Measurements from ENCODE around the gene ATP1A1. TPM values are rescaled to one million over a fixed set of nuclear protein-coding genes. Genes with fewer than 3 reads are reported as not detected.

Gene ATP1A1
- total and polyA plus RNA-seq, 2 donors (not counting 3 experiments of a cell fraction or from before 2014, with no cell fraction given), result 263 to 325 TPM

DNA sequence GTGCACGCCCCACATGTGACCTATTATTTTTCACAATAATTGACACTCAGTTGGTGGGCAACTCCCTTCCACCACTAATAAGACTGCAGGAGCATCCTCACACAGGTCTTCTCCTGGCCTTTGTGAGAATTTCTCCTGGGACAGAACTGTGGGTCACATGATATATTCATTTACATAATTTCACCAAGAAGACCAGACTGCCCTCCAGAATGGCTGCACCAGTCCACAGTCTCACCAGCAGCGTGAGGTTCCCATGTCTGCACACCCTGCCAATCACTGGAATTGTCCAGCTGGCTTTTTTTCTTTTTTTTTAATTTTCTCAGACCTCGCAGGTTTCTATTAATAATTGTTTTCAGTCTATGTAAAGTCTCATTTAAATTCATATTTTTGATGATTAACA is 41.3 kb downstream of the ATP1A1 start:
- H3K79me2 ChIP-seq (ENCODE audit: control insufficient read depth, insufficient read depth, low read length), result no peaks in the 10 kb centered on the region
- POLR2A ChIA-PET, result no interaction called here
- DNase-seq (ENCODE audit: low read depth, low spot score) (no peak), FAIRE-seq (no peak)
- intact Hi-C loops (cut with micrococcal nuclease) (no loop called here), dilution Hi-C loops (cut with MboI; ENCODE audit: extremely low pct_ligation_motif_present, low sequenced_read_pairs) (no loop called here)
- H3K4me3 ChIP-seq (replicated peaks in 1 of 3; ENCODE audit: insufficient read depth in 1 of 3, low read depth in 1 of 3, low read length in 3 of 3), result no peak overlapping the region
- no peak overlapping the region for H2AFZ ChIP-seq (ENCODE audit: low read depth, low read length)
- no peak overlapping the region for H3K9ac ChIP-seq (replicated peaks; ENCODE audit: extremely low read depth, insufficient read depth, low read length)
- no peaks in the 10 kb centered on the region for H3K36me3 ChIP-seq (ENCODE audit: control insufficient read depth in 2 of 2, extremely low read depth in 1 of 2, insufficient read depth in 2 of 2, low read length in 2 of 2)
- no TSS peak for BruUV-seq (replicated peaks)
- no peak overlapping the region for H3K27ac ChIP-seq (ENCODE audit: insufficient read depth, low read depth, low read length)
- peaks cover 11% of the 10 kb centered on the region for H3K4me1 ChIP-seq (ENCODE audit: control insufficient read depth, extremely low read depth, insufficient read depth, low read length)
- H3K27me3 ChIP-seq (ENCODE audit: control insufficient read depth in 2 of 2, insufficient read depth in 2 of 2, low read length in 2 of 2), result no peaks in the 10 kb centered on the region
- H3K4me2 ChIP-seq (ENCODE audit: insufficient read depth, low read length), result no peak overlapping the region
- H3K9me3 ChIP-seq (replicated peaks; ENCODE audit: control insufficient read depth, insufficient read depth, low read length), result no peaks in the 10 kb centered on the region
- no peaks in the 10 kb centered on the region for H3K9me1 ChIP-seq (replicated peaks; ENCODE audit: control insufficient read depth, extremely low read depth, insufficient read depth, low read length)
- H4K20me1 ChIP-seq (replicated peaks; ENCODE audit: control insufficient read depth, extremely low read depth, insufficient read depth, low read length), result no peaks in the 10 kb centered on the region
- CTCF ChIA-PET, result interaction anchor here (7.5 kb wide), 1 partner anchor 71 kb away, joined by 65 read pairs; no protein-coding TSS in a partner anchor
- TF ChIP-seq, protein P1, sequence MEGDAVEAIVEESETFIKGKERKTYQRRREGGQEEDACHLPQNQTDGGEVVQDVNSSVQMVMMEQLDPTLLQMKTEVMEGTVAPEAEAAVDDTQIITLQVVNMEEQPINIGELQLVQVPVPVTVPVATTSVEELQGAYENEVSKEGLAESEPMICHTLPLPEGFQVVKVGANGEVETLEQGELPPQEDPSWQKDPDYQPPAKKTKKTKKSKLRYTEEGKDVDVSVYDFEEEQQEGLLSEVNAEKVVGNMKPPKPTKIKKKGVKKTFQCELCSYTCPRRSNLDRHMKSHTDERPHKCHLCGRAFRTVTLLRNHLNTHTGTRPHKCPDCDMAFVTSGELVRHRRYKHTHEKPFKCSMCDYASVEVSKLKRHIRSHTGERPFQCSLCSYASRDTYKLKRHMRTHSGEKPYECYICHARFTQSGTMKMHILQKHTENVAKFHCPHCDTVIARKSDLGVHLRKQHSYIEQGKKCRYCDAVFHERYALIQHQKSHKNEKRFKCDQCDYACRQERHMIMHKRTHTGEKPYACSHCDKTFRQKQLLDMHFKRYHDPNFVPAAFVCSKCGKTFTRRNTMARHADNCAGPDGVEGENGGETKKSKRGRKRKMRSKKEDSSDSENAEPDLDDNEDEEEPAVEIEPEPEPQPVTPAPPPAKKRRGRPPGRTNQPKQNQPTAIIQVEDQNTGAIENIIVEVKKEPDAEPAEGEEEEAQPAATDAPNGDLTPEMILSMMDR (IDR thresholded peaks at IDR 0.05; ENCODE audit: extremely low read depth in 1 of 2, insufficient read depth in 1 of 2, low read depth in 1 of 2, low read length in 2 of 2), result no peak
- no peak for TF ChIP-seq EZH2 (IDR thresholded peaks at IDR 0.05; ENCODE audit: borderline replicate concordance, low read depth, low read length, severe bottlenecking)
- TF ChIP-seq, protein P2, sequence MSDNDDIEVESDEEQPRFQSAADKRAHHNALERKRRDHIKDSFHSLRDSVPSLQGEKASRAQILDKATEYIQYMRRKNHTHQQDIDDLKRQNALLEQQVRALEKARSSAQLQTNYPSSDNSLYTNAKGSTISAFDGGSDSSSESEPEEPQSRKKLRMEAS (IDR thresholded peaks at IDR 0.05; ENCODE audit: insufficient read depth, insufficient read length), result no peak
- no peak for TF ChIP-seq FOS (IDR thresholded peaks at IDR 0.05; ENCODE audit: borderline replicate concordance, insufficient read depth, low read length)
- no peak for TF ChIP-seq POLR2AphosphoS5 (IDR thresholded peaks at IDR 0.05; ENCODE audit: insufficient read depth, low read depth, low read length)
- TF ChIP-seq POLR2A (IDR thresholded peaks at IDR 0.05; ENCODE audit: low read depth, low read length), result no peak
- no peak for TF ChIP-seq GATA2 (IDR thresholded peaks at IDR 0.05; ENCODE audit: insufficient read depth, insufficient read length, low read depth, low read length)
- no peak for TF ChIP-seq JUN (IDR thresholded peaks at IDR 0.05; ENCODE audit: borderline replicate concordance, insufficient read depth, insufficient read length, low read depth)
- no peak for TF ChIP-seq MYC (IDR thresholded peaks at IDR 0.05; ENCODE audit: low read depth, low read length)
